Muscle layer of colon (tissue), 2 donors: Measurements from ENCODE around the gene TFF1.

Source experiments
- H3K27ac ChIP-seq: one replicate; pipeline ENCODE4 v1.7.0; 2013; ENCODE audit warnings: low read depth, mild to moderate bottlenecking, low read length, moderate library complexity
- H3K27me3 ChIP-seq, 2 donors: one replicate each; pipeline ENCODE4 v1.7.0; 2013; ENCODE audit warnings: low read length in 2 of 2, mild to moderate bottlenecking in 2 of 2; ENCODE audit not compliant: insufficient read depth in 2 of 2, control insufficient read depth in 1 of 2
- H3K36me3 ChIP-seq: one replicate; pipeline ENCODE4 v1.7.0; 2013; ENCODE audit warnings: mild to moderate bottlenecking, low read length; ENCODE audit not compliant: insufficient read depth
- H3K4me1 ChIP-seq: one replicate; pipeline ENCODE4 v1.7.0; 2013; ENCODE audit warnings: mild to moderate bottlenecking, low read length; ENCODE audit not compliant: insufficient read depth
- H3K4me3 ChIP-seq, 2 donors: one replicate each; pipeline ENCODE4 v1.7.0; 2013; ENCODE audit warnings: low read length in 2 of 2, low read depth in 1 of 2, mild to moderate bottlenecking in 1 of 2, moderate library complexity in 1 of 2
- H3K9ac ChIP-seq: one replicate; pipeline ENCODE4 v1.7.0; 2013; ENCODE audit warnings: low read length
- H3K9me3 ChIP-seq: one replicate; pipeline ENCODE4 v1.7.0; 2013; ENCODE audit warnings: mild to moderate bottlenecking, low read length
- donor health status: abdominal sarcoma.
- donor health status: Adenocarcinoma of cecum.

The TFF1 gene

GRCh38 chr21:42337276-42337675 lies 29.1 kb downstream of the TFF1 start:
- H3K4me1 ChIP-seq = no peaks in the 10 kb centered on the region
- H3K27ac ChIP-seq = no peak overlapping the region
- no peak overlapping the region for H3K4me3 ChIP-seq
- H3K27me3 ChIP-seq = peaks cover 5 to 8% of the 10 kb centered on the region in 2 donors
- H3K36me3 ChIP-seq = no peaks in the 10 kb centered on the region
- no peaks in the 10 kb centered on the region for H3K9me3 ChIP-seq
- no peak overlapping the region for H3K9ac ChIP-seq

DNA sequence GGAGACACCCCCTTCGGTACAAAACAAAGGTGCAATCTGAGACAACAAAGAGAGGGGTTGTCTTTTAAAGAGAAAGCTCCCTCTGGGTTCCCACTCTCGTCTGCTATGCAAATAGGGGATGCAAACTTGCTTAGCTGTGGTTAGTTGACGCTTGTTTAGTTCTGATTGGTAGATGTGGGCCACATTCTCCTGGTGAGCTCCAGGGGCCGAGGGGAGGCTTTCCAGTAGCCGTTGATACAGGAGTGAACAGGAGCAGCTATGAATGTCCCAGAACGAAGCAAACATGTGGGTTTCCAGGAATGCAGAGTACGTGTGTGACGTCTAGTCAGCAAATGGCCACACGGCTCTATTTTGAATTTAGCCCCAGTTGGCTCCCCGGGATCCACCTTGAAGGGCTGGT lies 30.3 kb downstream of the TFF1 start:
- no peaks in the 10 kb centered on the region for H3K4me1 ChIP-seq
- no peak overlapping the region for H3K4me3 ChIP-seq
- H3K9ac ChIP-seq = no peak overlapping the region
- H3K27ac ChIP-seq = no peak overlapping the region
- H3K27me3 ChIP-seq = peaks cover 5 to 8% of the 10 kb centered on the region in 2 donors
- H3K9me3 ChIP-seq = no peaks in the 10 kb centered on the region
- no peaks in the 10 kb centered on the region for H3K36me3 ChIP-seq

DNA sequence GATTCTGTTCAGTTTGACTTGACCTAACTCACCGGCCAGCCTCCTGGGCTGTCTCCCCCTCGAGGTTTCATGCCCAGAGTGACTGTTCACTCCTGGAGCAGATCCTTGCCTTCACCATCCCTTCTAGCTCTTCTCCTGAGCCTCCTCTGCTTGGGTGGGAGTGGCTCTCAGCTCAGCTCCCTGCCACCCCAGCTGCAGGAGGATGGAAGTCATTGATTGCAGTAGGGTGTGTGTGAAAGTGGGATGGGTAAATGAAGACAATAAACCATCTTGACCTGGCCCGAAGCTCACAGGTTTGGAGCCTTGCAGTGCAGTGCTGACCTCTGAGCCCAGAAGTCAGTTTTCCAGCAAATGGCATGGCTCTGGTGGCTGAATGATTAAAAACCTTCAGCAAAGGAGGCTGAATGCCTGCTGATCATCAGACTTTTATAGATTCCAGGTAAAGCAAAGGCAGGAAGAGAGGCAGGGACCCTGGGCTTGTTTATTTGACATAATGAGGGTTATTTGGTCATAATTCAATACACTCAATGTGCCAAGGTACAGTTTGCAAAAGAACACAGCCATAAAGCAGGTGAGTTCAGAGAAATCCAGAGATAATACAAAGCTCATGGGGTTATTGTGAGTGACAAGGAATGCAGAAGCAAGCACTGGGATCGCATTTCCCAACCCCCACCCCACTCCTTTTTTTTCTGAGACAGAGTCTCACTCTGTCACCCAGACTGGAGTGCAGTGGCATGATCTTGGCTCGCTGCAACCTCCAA lies 33.6 kb downstream of the TFF1 start:
- Histone ChIP-seq H3K36me3 (no peaks in the 10 kb centered on the region), H3K27ac (no peak overlapping the region)

GRCh38 chr21:42331660-42332059 lies 34.7 kb downstream of the TFF1 start:
- Histone ChIP-seq H3K9me3 (no peaks in the 10 kb centered on the region), H3K4me3 (no peak overlapping the region), H3K4me1 (no peaks in the 10 kb centered on the region), H3K27me3 (peaks cover 5 to 8% of the 10 kb centered on the region in 2 donors), H3K36me3 (no peaks in the 10 kb centered on the region), H3K27ac (no peak overlapping the region), H3K9ac (no peak overlapping the region)

More for the DNA sequence above, 33.6 kb downstream of the TFF1 start:
- H3K27me3 ChIP-seq = peaks cover 5 to 8% of the 10 kb centered on the region in 2 donors
- no peak overlapping the region for H3K4me3 ChIP-seq
- H3K9ac ChIP-seq = no peak overlapping the region
- no peaks in the 10 kb centered on the region for H3K4me1 ChIP-seq
- H3K9me3 ChIP-seq = no peaks in the 10 kb centered on the region

DNA sequence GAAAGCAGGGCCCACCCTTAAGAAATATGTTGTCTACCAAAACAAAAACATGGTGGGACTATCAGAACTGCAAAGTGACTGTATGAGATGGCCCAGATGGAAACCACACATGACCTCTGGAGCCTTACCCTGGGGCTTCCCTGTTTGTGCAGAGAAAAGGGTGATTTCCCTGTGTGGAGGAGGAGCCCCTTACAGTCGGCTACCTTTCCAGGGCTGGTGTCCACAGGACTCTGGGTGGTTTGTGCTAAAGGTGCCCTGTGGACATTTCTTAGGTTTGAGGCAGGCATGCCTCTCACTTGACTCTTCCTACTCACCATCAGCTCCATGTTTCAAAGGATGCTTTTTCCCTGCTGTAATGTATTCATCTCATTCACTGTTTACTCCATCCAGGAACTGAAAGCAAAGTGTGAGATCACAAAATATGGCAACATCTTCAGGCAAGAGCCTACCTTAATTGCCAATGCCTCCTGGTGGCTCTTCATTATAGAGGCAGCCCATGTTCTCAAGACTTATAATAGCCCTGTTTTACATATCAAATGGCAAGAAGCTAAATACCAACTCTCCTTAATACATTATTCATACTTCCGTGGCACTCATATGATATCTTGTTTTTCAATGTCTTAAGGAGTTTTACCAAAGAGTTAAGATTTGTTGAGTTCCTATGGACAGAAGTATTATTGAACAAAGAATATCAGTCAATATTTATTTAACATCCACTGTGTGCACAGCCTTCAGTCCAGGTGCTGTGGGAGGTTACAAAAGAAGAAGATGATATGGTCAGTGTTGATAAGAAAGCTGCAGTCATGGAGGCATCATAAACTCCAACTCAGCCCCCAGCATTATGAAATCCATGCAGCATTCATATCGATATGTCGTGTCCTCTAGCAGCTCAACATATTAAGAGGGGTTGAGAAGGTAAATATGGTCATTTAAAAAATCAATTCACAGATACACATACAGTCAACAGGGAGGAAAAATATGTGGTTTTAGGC lies 35.7 kb downstream of the TFF1 start:
- Histone ChIP-seq H3K9ac (no peak overlapping the region), H3K4me1 (no peaks in the 10 kb centered on the region), H3K9me3 (peaks cover 1% of the 10 kb centered on the region), H3K4me3 (no peak overlapping the region), H3K27ac (no peak overlapping the region), H3K27me3 (peaks cover 5 to 8% of the 10 kb centered on the region in 2 donors), H3K36me3 (no peaks in the 10 kb centered on the region)

- H3K4me1 ChIP-seq = no peaks in the 10 kb centered on the region
- no peak overlapping the region for H3K9ac ChIP-seq
- peaks cover 5% of the 10 kb centered on the region for H3K9me3 ChIP-seq
- H3K27me3 ChIP-seq = no peaks in the 10 kb centered on the region
- no peak overlapping the region for H3K4me3 ChIP-seq
- no peaks in the 10 kb centered on the region for H3K36me3 ChIP-seq
- no peak overlapping the region for H3K27ac ChIP-seq
These were observed 41.4 kb downstream of the TFF1 start for GRCh38 chr21:42324896-42325295.

DNA sequence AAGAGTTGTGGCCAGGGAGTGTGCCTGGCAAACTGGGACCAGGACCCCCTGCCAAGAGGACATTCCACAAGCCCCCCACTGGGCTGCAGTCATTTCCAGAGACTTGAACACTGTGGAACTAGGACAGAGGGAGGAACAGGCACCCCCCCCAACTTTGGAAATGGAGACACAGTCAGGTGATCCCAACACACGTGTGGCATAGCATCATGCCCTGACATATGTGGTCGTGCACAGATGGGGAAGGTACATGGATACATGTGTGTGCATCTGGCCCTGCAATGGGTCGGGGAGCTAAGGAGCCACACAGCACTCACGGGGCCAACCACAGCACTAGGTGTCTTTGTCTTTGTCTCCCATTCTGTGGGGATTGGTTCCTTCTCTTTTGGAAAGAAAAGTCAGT lies 44.5 kb downstream of the TFF1 start:
- Histone ChIP-seq H3K4me1 (no peaks in the 10 kb centered on the region), H3K9ac (no peak overlapping the region), H3K9me3 (peaks cover 5% of the 10 kb centered on the region), H3K27ac (no peak overlapping the region), H3K4me3 (no peak overlapping the region), H3K36me3 (no peaks in the 10 kb centered on the region), H3K27me3 (no peaks in the 10 kb centered on the region)

DNA sequence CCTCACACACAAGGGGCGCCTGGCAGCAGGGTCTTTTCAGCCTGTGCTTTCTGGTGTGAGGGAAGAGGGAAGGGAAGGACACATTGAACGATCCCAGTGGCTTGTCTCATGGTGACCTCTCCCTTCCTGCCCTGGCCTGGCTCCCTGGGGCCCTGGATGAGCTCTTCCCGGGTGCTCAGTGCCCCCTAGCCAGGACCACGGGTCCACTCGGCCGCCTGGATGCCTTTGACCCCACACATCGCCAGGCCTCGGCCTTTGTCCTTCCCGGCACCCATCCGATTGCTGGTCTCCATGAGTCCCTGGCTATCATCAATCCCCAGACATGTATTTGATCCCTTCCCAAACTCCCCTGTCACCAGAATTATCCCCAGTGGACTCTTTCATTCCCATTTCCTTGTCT lies 45.1 kb downstream of the TFF1 start:
- H3K27ac ChIP-seq = no peak overlapping the region
- no peak overlapping the region for H3K9ac ChIP-seq
- no peak overlapping the region for H3K4me3 ChIP-seq
- no peaks in the 10 kb centered on the region for H3K27me3 ChIP-seq
- no peaks in the 10 kb centered on the region for H3K36me3 ChIP-seq
- no peaks in the 10 kb centered on the region for H3K4me1 ChIP-seq
- H3K9me3 ChIP-seq = peaks cover 5% of the 10 kb centered on the region

DNA sequence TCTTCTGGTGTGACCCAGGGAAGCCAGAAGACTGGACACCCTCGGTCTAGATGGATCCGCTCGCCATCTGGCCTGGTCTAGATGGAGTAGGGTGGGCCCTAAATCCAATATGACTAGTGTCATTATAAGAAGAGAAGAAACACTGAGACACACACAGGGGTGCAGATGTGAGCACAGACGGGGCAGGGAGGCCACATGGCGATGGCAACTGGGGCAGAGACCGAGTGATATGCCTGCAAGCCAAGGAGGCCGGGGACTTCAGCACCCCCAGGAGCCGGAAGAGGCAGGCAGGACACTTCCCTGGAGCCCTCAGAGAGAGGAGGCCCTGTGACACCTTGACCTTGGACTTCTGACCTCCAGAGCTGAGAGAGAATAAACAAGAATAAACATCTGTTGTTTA lies 45.5 kb downstream of the TFF1 start:
- H3K9me3 ChIP-seq = peaks cover 5% of the 10 kb centered on the region
- no peaks in the 10 kb centered on the region for H3K27me3 ChIP-seq
- H3K4me3 ChIP-seq = no peak overlapping the region
- H3K27ac ChIP-seq = no peak overlapping the region
- H3K9ac ChIP-seq = no peak overlapping the region
- H3K36me3 ChIP-seq = no peaks in the 10 kb centered on the region
- H3K4me1 ChIP-seq = no peaks in the 10 kb centered on the region

DNA sequence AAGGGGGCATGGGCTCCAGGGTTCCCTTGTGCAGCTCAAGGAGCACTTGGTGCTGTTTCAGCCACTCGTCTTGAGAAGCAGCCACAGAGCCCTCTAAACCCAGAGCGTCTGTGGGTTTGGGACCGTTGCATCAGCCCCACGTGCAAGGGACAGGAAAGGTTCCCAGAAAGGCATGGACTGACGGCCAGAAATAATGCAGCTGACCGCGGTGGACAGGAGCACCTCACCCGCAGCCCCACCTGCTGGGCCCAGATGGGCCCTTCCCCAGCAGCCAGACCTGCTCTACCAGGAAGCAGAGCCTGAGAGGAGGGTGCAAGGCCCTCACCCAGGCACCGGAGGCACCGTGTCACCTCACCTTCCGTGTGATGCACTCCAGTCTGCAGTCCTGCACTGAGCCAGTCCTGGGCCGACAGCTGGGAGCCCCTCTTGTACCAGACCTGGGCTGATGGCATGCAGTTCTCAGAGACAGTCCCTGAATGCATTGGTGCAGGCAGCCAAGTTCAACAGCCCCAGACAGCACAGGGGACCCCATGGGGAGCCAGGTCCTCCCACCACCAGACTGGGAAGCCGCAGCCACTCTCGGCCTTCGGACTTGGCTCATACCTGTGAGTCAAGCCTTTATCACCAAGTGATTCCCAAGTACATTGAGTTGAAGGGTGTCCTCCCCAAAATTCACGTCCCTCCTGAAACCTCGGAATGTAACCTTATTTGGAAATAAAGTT lies 46.3 kb downstream of the TFF1 start:
- no peaks in the 10 kb centered on the region for H3K36me3 ChIP-seq
- no peaks in the 10 kb centered on the region for H3K4me1 ChIP-seq
- H3K27ac ChIP-seq = no peak overlapping the region
- H3K9ac ChIP-seq = no peak overlapping the region
- no peaks in the 10 kb centered on the region for H3K9me3 ChIP-seq
- no peak overlapping the region for H3K4me3 ChIP-seq
- H3K27me3 ChIP-seq = no peaks in the 10 kb centered on the region

DNA sequence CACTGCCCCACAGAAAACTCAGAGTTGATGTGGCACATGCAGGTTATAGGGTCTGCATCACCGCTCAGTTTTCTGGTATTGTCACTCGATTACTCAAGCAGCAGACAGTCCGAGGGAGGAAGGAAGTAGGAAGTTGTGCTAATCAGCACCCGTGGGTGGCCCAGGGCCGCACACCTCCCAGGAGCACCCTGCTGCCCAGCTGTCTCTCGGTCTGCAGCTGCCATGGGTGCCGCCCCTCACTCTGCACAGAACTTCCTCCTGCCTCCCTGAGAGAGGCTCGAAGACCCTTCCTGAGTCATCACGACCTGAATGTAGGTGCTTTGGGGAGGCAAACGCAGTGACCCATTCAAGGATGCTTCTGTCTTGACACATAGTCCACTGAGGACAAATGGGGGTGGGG lies 47.0 kb downstream of the TFF1 start:
- H3K4me3 ChIP-seq = no peak overlapping the region
- no peaks in the 10 kb centered on the region for H3K4me1 ChIP-seq
- no peaks in the 10 kb centered on the region for H3K36me3 ChIP-seq
- no peak overlapping the region for H3K27ac ChIP-seq
- no peaks in the 10 kb centered on the region for H3K9me3 ChIP-seq
- H3K27me3 ChIP-seq = no peaks in the 10 kb centered on the region
- H3K9ac ChIP-seq = no peak overlapping the region
